Activated CD4-positive, alpha-beta T cell treated with anti-CD3 and anti-CD28 coated beads, Interleukin-2, amount 50 U/mL, for 16 hours (primary cell): ENCODE results near the gene MORN4.
"Not testable (repeated sequence)": the region's sequence is repeated elsewhere in the genome, so short reads cannot be mapped to it uniquely, and the experiment has no call there.

Experiments used
- DNase-seq: peaks from one replicate; pipeline ENCODE4 v3.0.0-alpha.2; 2020

The MORN4 gene

DNA sequence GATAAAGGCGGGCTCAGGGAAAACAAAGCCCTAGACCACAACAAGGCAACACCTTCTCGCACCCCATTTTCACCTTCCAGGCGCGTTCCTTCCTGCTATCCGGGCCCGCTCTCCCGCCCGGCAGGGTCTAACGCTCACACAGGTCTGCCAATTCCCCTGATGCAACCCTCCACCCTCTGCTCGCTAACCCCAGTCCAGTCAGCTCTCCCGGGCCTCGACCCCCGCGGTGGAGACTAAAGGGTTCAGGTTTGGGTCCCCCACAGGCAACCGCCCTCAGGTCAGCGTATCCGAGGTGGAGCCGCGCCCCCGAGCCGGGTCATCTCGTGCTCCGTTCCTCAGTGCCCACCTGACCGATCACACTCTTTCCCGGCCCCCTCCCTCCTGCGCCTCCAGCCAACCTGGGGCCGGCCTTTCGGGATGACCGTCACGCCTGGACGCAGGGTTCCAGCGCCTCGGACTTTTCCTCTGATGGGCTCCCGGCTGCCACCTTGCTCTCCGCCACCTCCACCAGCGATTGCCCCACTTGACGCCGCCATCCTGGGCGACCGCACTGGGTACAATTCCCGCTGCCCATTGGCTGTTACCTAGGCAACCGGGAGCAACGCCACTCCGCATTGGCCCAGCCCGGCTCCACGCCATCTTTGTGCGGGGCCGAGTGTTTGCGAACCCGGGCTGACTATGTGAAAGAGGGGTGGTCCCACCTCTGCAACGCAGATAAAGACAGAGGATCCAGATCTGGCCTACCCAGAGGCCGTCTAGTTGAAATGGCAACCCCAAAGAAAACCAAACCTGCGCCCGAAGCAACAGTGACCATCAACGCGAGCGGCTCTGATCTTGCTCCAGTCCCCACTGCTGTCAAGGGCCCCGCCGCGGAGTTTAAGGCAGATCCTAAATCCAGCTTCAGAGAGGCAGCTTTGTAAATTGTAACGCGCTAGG is at the start of gene MORN4:
MORN4 (minus strand) TSS at position 552 of the 936 bp plus-strand sequence. CDS start 13,847 bp downstream, outside the sequence.
- peak; percentile 95 for DNase-seq

- DNase-seq, result no peak
These were observed 48.7 kb upstream of the MORN4 start for GRCh38 chr10:97682042-97682441.

GRCh38 chr10:97679594-97679993 is 46.3 kb upstream of the MORN4 start:
- no peak for DNase-seq

GRCh38 chr10:97676770-97677581 is 43.7 kb upstream of the MORN4 start:
- peak; percentile 39 for DNase-seq

DNA sequence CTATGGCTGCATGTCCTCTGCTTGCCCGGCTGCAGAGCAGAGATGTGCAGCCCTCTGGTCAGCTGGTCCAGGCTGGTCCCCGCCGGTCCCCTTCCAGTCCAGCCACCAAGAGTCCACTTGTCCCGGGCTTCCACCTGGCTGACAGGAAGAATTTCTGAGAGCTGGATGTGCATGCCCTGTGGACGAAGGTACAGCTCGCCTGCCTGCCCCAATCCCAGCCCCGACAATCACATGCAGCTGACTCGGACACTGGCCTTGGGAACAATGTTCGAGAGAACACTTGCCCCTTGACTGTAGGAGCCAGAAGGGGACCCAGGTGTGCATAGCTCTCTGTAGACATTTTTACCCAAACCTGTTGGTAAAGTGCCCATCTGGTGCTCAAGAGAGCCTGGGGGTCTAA is 41.9 kb upstream of the MORN4 start:
- DNase-seq, result no peak

GRCh38 chr10:97673736-97674525 is 40.6 kb upstream of the MORN4 start:
- DNase-seq, result peak; percentile 35

DNA sequence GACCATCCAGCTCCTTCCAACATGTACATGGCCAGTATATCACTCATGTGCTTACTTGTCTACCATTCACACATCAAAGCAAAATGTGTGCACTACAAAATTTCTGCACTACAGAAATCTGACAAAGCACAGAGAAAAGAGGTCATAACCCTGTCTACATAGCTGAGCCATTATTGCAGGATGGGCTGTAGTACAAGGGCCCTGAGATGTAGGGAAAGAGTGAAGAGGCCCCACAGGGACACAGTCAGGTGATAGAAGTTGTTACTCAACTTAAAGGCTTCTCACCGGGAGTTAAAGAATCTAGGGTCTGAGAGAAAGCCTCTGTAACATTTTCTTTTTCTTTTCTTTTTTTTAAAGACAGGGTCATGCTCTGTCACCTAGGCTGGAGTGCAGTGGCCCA is 36.3 kb upstream of the MORN4 start:
- no peak for DNase-seq

DNA sequence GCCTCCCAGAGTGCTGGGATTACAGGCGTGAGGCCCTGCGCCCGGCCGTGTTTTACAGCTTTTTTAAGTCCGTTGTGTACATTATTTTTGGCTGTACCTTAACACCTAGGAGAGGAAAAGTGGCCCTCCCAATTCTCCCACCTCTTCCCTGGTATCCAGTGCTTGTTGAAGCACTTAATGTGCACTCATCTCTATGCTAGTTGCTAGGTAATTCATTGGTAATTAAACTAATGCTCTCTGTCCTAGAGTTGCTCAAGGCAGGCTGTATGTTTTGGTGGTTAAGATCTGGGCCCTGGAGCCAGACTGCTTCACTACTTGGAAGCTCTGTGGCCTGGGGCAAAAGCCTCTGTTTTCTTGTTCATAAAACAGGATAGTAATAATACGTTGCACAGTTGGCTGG is 34.2 kb upstream of the MORN4 start:
- DNase-seq, result no peak

DNA sequence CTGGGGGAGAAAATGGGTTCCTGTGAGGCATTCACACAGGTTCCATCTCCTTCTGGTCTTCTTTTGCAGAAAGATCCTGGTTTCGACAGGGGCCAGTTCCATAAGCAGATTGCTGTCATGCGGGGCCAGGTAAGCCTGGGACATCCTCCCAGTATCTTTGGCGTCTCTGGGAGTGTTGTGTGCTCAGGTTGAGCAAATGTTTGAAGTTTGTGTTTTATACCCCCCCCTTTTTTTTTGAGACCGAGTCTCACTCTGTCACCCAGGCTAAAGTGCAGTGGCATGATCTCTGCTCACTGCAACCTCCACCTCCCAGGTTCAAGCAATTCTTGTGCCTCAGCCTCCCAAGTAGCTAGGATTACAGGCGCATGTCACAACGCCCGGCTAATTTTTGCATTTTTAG is 33.7 kb upstream of the MORN4 start:
- no peak for DNase-seq

- DNase-seq, result no peak
These were observed 31.1 kb upstream of the MORN4 start for GRCh38 chr10:97664282-97664850.

DNA sequence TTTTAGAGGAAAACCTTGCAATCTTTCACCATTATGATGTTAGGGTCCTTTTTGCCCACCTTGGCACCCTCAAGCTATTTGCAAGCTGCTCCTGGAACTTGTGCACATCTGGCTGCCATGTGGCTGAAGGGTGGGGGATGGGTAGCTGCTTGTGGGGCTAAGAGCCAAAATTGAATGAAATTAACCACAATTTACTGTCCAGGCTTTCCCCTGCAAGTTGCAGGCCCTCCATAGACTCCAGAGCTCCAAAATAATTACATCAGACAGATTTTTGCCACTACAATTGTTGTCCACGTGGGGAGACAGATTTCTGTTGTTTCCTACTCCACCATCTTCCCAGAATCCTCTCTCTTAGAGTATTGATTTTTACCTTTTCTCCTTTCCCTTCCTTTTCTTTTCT is 26.3 kb upstream of the MORN4 start:
- DNase-seq, result no peak

GRCh38 chr10:97656777-97657176 is 23.5 kb upstream of the MORN4 start:
- DNase-seq, result no peak

DNA sequence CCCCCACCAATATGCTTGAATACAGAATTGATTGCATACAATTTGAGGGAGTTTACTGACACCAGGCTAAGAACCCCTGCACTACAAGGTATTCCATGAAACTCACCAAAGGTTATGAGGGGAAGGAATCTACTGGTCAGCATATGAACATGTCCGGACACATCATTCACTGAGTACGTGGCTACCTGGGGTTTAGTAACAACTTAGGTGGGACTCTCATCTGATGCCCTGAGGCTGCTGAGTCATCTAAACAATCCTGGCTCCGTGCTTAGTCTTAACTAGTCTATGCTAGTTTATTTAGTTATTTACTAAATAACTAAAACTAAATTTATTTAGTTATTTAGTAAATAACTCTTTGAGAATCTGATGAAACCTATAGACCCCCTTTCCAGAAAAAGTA is 18.5 kb upstream of the MORN4 start:
- no peak for DNase-seq

DNA sequence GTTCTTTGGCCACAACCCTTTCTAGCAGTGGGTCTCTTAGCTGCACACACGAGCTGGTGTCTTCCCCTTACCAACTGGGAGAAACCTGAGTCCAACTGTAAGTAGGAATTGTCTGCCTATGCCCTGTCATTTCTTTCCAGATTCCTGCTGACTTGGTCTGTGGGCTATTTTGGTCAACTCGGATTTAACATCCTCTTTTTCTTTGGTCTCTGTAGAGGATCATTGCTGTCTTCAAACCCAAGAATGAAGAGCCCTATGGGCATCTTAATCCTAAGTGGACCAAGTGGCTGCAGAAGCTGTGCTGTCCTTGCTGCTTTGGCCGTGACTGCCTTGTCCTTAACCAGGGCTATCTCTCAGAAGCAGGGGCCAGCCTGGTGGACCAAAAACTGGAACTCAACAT is 17.4 kb upstream of the MORN4 start:
- DNase-seq, result no peak

DNA sequence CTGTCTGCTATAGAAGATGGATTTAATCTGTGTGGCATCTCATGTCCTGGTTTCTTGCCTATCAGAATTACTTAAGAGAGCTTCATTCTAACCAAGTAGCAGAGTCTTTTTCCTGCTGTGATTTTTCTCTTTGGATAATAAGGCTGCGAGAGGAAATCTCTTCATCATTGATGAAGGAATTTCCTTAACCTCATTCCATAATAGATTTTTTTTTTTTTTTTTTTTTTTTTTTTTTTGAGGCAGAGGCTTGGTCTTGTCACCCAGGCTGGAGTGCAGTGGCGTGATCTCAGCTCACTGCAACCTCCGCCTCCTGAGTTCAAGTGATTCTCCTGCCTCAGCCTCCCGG is 16.1 kb upstream of the MORN4 start:
- not testable (repeated sequence) for DNase-seq

DNA sequence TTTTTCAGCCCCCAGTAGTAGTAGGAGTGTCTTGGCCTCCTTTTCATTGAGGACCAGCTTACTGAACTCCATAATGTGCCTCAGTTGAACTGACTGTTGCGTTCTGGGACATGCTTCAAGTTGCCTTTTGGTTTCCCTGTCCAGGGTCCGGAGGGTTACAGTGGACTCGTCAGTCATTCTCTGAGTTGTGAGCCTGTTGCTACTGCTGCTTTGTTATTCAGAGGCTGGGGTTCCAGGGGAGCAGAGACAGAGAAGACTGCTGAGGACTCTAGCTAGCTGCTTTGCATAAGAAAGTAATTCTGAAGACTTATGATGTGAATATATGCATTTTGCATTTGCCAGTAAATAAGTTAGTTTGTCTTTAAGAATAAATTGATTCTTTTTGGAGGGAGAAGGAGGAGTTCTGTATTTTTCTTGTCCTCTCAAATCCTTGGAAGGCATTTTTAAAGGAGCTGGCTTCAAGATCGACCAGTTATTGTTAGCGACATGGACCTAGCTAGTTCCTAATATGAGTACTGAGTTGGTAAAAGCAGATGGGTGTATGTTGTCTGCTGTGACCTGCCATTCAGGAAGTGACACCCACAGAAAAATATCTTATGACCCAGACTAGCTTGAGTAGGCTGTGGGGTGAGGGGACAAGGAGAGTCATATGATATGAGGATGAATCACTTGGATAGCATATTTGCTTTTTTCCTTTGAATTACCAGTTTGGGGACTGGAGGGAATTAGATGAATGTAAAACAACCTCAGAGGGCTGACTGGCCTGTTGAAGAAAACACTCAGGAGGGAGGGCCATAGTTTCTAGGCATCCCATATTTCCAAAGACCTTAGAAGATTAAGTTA is 15.5 kb upstream of the MORN4 start:
- DNase-seq, result peak; percentile 81

GRCh38 chr10:97647556-97647955 is 14.3 kb upstream of the MORN4 start:
- DNase-seq, result no peak

- no peak for DNase-seq
These were observed 11.6 kb upstream of the MORN4 start for GRCh38 chr10:97644936-97645335.

- no peak for DNase-seq
These were observed 10.2 kb upstream of the MORN4 start for GRCh38 chr10:97643441-97643985.

DNA sequence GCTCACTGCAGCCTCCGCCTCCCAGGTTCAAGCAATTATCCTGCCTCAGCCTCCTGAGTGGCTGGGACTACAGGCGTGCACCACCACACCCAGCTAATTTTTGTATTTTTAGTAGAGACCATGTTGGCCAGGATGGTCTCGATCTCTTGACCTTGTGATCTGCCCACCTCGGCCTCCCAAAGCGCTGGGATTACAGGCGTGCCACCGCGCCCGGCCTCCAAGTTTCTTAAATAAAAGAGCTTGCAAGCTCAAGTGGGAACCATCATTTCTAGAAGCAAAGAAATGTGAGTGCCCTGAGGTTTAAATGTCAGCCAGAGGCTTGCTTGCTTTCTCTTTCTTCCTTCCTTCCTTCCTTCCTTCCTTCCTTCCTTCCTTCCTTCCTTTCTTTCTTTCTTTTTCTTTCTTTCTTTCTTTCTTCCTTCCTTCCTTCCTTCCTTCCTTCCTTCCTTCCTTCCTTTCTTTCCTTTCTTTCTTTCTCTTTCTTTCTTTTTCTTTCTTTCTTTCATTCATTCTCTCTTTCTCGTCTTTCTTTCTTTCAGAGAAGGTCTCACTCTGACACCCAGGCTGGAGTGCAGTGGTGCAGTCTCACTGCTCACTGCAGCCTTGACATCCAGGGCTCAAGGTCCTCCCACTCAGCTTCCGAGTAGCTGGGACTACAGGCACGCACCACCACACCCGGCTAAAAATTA is 9.3 kb upstream of the MORN4 start:
- DNase-seq, result not testable (repeated sequence)
